Measurements from ENCODE around the gene HDLBP. TPM values are rescaled to one million over a fixed set of nuclear protein-coding genes. Genes with fewer than 3 reads are reported as not detected.

Gene HDLBP
- total RNA-seq, 2 donors from 2014 or later, result 274 to 287 TPM

DNA sequence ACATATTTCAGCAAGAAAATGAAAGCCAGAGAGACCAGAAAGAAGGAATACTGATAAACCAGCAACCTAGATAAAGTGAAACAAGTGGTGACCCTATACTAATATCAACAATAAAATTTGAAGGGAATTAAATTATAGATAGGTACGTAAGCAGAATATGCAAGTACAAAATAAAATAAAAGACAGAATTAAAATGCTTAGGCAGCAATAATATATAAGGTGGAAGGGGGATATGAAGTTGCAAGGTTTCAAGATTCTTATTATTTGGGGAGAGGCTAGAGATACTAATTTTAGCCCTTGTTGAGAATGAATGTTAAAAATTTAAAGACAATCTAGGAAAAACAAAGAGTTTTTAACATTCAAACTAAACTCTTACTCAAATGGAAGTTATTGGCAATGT, 39.6 kb downstream of the HDLBP start:
- H3K4me3 ChIP-seq, result no peak overlapping the region
- peaks cover 0 to 14% of the 10 kb centered on the region in 2 donors for H3K4me1 ChIP-seq
- H3K27me3 ChIP-seq, result no peaks in the 10 kb centered on the region
- no peaks in the 10 kb centered on the region for H3K9me3 ChIP-seq
- H3K36me3 ChIP-seq, result no peaks in the 10 kb centered on the region
- H3K27ac ChIP-seq, result no peak overlapping the region
- TF ChIP-seq, protein P1, sequence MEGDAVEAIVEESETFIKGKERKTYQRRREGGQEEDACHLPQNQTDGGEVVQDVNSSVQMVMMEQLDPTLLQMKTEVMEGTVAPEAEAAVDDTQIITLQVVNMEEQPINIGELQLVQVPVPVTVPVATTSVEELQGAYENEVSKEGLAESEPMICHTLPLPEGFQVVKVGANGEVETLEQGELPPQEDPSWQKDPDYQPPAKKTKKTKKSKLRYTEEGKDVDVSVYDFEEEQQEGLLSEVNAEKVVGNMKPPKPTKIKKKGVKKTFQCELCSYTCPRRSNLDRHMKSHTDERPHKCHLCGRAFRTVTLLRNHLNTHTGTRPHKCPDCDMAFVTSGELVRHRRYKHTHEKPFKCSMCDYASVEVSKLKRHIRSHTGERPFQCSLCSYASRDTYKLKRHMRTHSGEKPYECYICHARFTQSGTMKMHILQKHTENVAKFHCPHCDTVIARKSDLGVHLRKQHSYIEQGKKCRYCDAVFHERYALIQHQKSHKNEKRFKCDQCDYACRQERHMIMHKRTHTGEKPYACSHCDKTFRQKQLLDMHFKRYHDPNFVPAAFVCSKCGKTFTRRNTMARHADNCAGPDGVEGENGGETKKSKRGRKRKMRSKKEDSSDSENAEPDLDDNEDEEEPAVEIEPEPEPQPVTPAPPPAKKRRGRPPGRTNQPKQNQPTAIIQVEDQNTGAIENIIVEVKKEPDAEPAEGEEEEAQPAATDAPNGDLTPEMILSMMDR (IDR thresholded peaks at IDR 0.05), result no peak
- DNase-seq (ENCODE audit: low spot score), result no peak

DNA sequence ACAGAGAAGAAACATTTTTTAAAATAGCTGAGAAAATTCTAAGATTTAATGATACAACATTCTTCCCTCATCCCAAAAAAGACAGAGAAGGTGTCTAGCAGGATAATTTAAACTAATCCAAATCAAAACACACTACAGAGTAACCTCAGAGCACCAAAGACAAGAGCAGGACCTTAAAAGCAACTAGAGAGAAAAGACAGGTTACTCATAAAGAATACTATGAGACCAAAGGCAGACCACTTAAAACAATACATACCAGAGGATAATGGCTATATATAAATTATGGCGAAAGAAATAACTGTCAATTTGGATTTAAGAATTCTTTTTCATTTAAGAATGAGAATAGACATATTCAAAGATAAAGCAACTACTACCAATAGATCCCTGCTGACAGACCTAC, 40.0 kb downstream of the HDLBP start:
- no peak for DNase-seq (ENCODE audit: low spot score)
- Histone ChIP-seq H3K9me3 (no peaks in the 10 kb centered on the region), H3K4me3 (no peak overlapping the region), H3K27me3 (no peaks in the 10 kb centered on the region), H3K27ac (no peak overlapping the region), H3K36me3 (no peaks in the 10 kb centered on the region), H3K4me1 (peaks cover 0 to 18% of the 10 kb centered on the region in 2 donors)
- TF ChIP-seq, protein P1 (IDR thresholded peaks at IDR 0.05), result no peak

DNA sequence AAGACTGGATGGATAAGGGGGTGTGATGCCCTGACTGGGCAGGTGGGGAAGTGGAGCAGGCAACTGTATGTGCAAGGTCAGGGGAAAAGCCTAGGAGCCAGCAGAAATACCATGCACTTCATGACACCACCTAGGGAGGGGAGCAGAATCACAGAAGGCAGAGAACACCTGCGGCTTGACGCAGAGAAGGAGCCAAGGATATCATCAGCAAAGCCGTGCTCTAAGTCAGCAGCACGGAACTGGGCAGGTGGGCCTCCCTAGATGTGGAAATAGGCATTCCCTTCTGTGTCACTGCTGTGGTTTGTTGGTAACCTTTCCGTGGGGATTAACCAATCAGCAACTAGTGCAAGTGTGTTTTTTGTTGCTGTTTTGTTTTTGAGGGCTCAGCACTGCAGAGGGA, 41.3 kb downstream of the HDLBP start:
- Histone ChIP-seq H3K4me1 (peaks cover 0 to 32% of the 10 kb centered on the region in 2 donors), H3K4me3 (no peak overlapping the region), H3K27me3 (no peaks in the 10 kb centered on the region), H3K9me3 (no peaks in the 10 kb centered on the region), H3K27ac (no peak overlapping the region), H3K36me3 (no peaks in the 10 kb centered on the region)
- DNase-seq (ENCODE audit: low spot score), result peak; percentile 47
- TF ChIP-seq, protein P1 (IDR thresholded peaks at IDR 0.05), result no peak

DNA sequence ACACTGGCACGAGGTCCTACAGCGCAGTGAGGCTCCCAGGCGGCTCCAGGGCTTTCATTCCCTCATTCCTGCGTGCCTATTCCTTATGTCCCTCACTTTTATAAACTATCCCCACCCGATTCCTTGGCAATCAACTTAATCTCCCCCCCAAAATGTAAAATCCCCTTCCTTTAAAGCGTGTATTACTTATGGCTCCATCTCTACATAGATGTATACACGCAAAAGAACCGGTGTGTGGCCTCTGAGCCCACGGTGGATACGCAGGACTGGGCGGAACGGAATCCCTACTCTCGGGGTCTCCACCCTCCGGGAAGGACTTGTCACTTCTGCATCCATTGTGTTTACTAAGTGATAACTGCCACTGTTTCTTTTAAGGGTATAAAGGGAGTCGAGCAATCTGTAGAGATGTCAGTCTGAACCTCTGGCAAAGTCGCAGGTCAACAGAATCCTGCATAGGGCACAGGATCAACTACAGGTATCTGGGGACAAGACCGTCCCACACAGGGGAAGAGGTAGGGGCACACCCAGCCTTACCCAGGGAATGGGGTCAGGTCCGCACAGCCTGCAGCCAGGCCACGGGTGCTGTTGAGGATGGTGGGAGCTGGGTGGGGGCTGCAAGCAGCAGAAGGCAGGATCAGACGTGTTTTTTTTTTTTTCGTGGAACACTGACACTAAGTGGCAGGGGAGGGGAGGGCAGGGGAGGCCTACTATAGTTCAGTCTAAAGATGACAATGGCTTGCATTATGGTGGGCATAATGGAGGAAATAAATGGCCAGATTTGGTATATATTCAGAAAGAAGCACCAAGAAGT, 42.1 kb downstream of the HDLBP start:
- peak overlapping the region; percentile 95 to 97 for H3K27ac ChIP-seq
- H3K27me3 ChIP-seq, result no peaks in the 10 kb centered on the region
- peaks cover 5% of the 10 kb centered on the region for H3K36me3 ChIP-seq
- no peaks in the 10 kb centered on the region for H3K9me3 ChIP-seq
- peak; percentile 52 for DNase-seq (ENCODE audit: low spot score)
- TF ChIP-seq, protein P1 (IDR thresholded peaks at IDR 0.05), result no peak
- peaks cover 0 to 38% of the 10 kb centered on the region in 2 donors for H3K4me1 ChIP-seq
- peak overlapping the region; percentile 98 for H3K4me3 ChIP-seq

DNA sequence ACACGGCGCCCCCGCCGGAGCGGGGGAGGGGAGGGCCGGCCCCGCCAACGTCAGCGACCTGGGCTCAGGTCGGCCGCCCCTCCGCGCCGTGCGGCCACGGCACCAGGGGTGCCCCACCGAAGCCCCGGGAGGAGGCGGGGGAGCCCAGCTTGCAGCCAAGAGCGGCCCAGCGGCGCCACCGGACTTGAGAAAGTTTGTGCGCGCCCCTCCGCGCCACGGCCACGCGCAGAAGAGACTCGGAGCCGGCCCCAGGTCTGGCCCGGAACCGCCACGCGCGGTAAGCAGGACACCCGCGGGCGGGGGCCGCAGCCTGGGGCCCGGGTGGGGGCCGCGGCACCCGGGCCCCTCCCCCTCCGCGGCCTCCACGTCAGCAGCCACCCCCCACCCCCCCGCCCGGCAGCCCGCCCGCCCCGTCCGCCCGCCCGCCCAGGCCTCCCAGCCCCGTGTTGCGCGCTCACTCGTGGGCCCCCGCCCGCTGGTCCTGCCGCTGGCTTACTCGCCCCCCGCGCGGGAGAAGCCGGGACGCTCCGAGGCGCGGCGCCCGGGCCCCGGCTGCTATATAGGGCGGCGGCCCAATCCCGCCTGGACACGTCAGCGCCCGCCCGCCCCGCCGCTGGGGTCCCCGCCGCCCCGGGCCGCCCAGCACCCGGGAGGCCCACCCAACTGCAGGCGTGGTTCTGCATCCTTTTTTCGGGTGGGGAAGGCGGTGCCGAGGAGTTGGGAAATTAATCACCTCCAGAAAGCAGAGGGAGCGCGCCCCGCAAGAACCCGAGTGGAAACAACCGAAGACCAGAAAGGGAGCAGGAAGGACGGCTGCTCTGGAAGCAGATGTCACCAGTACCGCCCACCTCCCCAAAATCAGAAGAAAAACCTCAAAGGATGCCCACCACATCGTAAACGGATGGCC, 42.9 kb downstream of the HDLBP start:
- H3K36me3 ChIP-seq, result peaks cover 14% of the 10 kb centered on the region
- peak overlapping the region; percentile 95 to 97 for H3K27ac ChIP-seq
- peak; percentile 83 for DNase-seq (ENCODE audit: low spot score)
- peak overlapping the region; percentile 98 for H3K4me3 ChIP-seq
- no peaks in the 10 kb centered on the region for H3K9me3 ChIP-seq
- TF ChIP-seq, protein P1 (IDR thresholded peaks at IDR 0.05), result no peak
- H3K27me3 ChIP-seq, result no peaks in the 10 kb centered on the region
- H3K4me1 ChIP-seq, result peaks cover 0 to 38% of the 10 kb centered on the region in 2 donors
